Aorta (tissue), 5 donors: Measurements from ENCODE around the gene SYTL5. TPM values are rescaled to one million over a fixed set of nuclear protein-coding genes. Genes with fewer than 3 reads are reported as not detected.
"Not testable (repeated sequence)": the region's sequence is repeated elsewhere in the genome, so short reads cannot be mapped to it uniquely, and the experiment has no call there.

ENCODE experiments used
- ATAC-seq: fragments of 200-7000 bp; cut with Tn5 transposase; one replicate; pipeline ENCODE4 v1.9.1; 2022; ENCODE audit warnings: moderate library complexity; ENCODE audit not compliant: low FRiP score
- DNase-seq, 2 donors: peaks; one replicate each; pipeline ENCODE4 v3.0.0-alpha.2; 2020
- H3K27ac ChIP-seq, 2 donors: one replicate each; pipeline ENCODE4 v1.5.1; 2013; ENCODE audit warnings: low read length in 2 of 2, mild to moderate bottlenecking in 2 of 2, moderate library complexity in 2 of 2, control low read depth in 1 of 2, inconsistent platforms in 1 of 2, low read depth in 1 of 2
- H3K27me3 ChIP-seq, 2 donors: one replicate each; pipeline ENCODE4 v1.6.1; 2013; ENCODE audit warnings: control low read depth in 1 of 2, low read length in 1 of 2, mild to moderate bottlenecking in 1 of 2, moderate library complexity in 1 of 2; ENCODE audit not compliant: insufficient read depth in 2 of 2, control insufficient read depth in 1 of 2
- H3K36me3 ChIP-seq, 2 donors: one replicate each; pipeline ENCODE4 v1.6.1; 2013; ENCODE audit warnings: control low read depth in 1 of 2, low read length in 1 of 2, mild to moderate bottlenecking in 1 of 2; ENCODE audit not compliant: insufficient read depth in 2 of 2, control insufficient read depth in 1 of 2
- H3K4me1 ChIP-seq, 2 donors: one replicate each; pipeline ENCODE4 v1.6.1; 2013; ENCODE audit warnings: low read length in 2 of 2, control low read depth in 1 of 2, mild to moderate bottlenecking in 1 of 2, moderate library complexity in 1 of 2; ENCODE audit not compliant: insufficient read depth in 2 of 2, control insufficient read depth in 1 of 2
- H3K4me3 ChIP-seq, 2 donors: one replicate each; pipeline ENCODE4 v1.5.1; 2013; ENCODE audit warnings: low read length in 2 of 2, control low read depth in 1 of 2, mild to moderate bottlenecking in 1 of 2
- H3K9me3 ChIP-seq: one replicate; pipeline ENCODE4 v1.6.1; 2013; ENCODE audit warnings: mild to moderate bottlenecking, low read length; ENCODE audit not compliant: control insufficient read depth
- WGBS, 2 donors: extraction: QIAGEN DNeasy Blood & Tissue Kit; methylation state at CpG; one replicate each; pipeline ENCODE4 v1.1.7; 2013; 5-methylcytosine and 5-hydroxymethylcytosine counted together
- intact Hi-C, 2 donors: fragments of 100-400 bp; cut with DNase I; formaldehyde crosslinking; loops; one replicate each; pipeline versions ENCODE4 v1.14.2 to v1.15.0; 2022
- polyA plus RNA-seq, 2 donors: library from polyadenylated mRNA; stranded (reverse); fragments of 200-250 nt; gene quantifications; one replicate each; pipeline ENCODE4 v1.2.3, GENCODE V29; 2013
- total RNA-seq, 2 donors: library from RNA; stranded (reverse); fragmentation: NEBNext Ultra II Directional; extraction: Animal tissue kit (Norgen Biotek cat#: 25700); gene quantifications; one replicate each; pipeline ENCODE4 v1.2.1, GENCODE V29; 2021
- donor health status: healthy with polysubstance abuse.
- donor health status: Bipolar disorder and iron deficiency.
- donor health status: DM: no; HTN: no; CAD: no.
- donor health status: DM: no; HTN: no; CAD: no.
- donor health status: DM: yes; HTN: yes; CAD: no.

The SYTL5 gene
- total and polyA plus RNA-seq, 4 donors = 0.18 to 1.8 TPM; not detected in 2

DNA sequence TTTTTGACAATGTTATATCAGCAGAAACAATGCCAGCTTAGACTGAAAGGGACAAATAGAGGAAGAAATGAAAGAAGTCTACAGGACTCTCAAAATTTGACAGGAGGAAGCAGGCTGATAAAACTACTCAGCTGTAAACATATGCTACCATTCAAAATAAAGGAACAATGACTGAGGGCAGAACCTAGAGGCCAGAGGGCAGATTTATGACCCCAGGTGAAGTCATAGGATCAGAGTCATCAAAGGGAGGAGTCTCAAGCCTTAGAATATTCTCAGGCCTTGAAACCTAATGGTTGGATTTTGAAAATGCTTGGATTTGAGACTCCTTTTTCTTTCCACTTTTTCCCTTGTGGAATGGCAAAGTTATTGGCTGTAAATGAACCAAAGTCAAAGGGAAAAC lies 17.0 kb upstream of the SYTL5 start:
- H3K9me3 ChIP-seq = no peaks in the 10 kb centered on the region
- no peaks in the 10 kb centered on the region for H3K4me1 ChIP-seq
- no peak for DNase-seq
- H3K36me3 ChIP-seq = no peaks in the 10 kb centered on the region
- H3K4me3 ChIP-seq = no peak overlapping the region
- no peak for ATAC-seq
- no peaks in the 10 kb centered on the region for H3K27me3 ChIP-seq
- intact Hi-C loops = no loop called here
- no peak overlapping the region for H3K27ac ChIP-seq

DNA sequence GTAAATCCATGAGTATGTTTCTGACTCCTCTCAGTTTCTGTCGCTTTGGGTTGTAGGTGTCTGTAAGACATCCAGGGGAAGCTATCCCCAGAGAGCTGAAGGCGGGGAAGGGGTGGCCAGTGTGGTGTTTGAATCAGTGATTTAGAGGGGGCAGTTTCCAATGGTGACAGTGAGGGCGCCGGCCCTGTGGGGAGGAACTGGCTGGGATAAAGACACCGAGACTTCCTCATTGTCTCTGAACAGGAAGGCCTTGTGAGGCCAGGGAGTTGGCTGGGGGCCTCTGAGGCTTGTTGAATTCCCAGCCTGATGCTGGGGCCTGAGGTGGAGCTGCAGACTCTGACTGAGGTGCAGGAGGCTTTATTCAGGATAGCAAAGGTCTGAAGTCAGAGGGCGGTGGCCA lies 15.1 kb upstream of the SYTL5 start:
- H3K27me3 ChIP-seq, H3K36me3 ChIP-seq, H3K4me3 ChIP-seq, H3K4me1 ChIP-seq, ATAC-seq, H3K9me3 ChIP-seq, H3K27ac ChIP-seq, intact Hi-C loops, DNase-seq: not testable (repeated sequence)
- WGBS, 2 donors = 70 to 90% methylated on average over 6 of the region's 6 CpGs

DNA sequence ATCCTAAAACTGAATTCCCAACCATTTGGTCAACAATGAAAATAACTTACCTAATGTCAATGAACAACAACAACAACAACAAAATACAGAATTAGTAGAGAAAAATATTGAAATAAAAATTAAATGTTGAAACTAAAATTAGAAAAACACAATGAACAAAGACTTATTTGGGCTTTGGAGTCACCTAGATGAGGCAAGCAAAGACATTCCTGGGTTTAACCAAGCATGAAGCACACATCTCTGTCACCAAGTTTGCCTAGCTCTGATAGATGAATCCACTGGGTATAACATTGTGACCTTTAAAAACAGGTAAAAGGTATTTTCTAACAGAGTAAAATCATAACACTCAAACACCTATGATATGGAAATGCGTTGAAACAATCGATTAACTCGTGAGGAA lies 13.2 kb upstream of the SYTL5 start:
- no peaks in the 10 kb centered on the region for H3K9me3 ChIP-seq
- 92 to 99% methylated on average over 3 of the region's 3 CpGs for WGBS, 2 donors
- no peak for ATAC-seq
- no peak overlapping the region for H3K27ac ChIP-seq
- H3K4me3 ChIP-seq = no peak overlapping the region
- intact Hi-C loops = no loop called here
- H3K36me3 ChIP-seq = no peaks in the 10 kb centered on the region
- DNase-seq = no peak
- H3K27me3 ChIP-seq = no peaks in the 10 kb centered on the region
- no peaks in the 10 kb centered on the region for H3K4me1 ChIP-seq

DNA sequence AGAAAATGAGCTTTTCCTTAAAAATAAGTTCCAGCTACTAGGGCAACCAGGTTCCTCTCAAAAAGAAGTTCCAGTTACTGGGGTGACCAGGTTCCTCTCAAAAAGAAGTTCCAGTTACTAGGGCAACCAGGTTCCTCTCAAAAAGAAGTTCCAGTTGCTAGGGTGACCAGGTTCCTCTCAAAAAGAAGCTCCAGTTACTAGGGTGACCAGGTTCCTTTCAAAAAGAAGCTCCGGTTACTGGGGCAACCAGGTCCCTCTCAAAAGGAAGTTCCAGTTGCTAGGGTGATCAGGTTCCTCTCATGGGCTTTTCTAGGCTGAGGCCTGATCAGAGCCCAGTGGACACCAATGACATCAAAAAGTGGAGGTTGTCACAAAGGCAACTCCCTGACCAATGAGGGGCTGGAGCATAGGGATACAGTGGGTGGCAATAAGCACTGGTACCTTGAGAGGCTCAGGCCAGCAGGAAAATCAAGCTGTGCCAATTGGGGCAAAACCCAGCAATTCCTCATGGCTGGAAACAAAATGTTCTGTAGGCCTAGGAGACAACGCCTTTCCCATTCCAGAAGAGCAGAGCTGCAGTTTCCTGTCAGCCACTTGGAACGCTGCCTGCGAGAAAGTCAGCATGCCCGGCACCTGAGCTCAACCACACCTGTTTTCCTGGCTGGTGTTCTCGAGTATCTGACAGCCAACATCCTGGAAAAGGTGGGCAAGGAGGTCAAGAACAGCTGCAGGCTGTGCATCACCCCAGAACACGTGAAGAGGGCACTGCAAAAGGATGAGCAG lies 12.3 kb upstream of the SYTL5 start:
- Histone ChIP-seq H3K4me1 (no peaks in the 10 kb centered on the region), H3K9me3 (no peaks in the 10 kb centered on the region), H3K4me3 (no peak overlapping the region), H3K27me3 (no peaks in the 10 kb centered on the region), H3K27ac (no peak overlapping the region), H3K36me3 (no peaks in the 10 kb centered on the region)
- intact Hi-C loops = no loop called here
- ATAC-seq (no peak), DNase-seq (no peak)
- 76 to 79% methylated on average over 7 of the region's 7 CpGs for WGBS, 2 donors

DNA sequence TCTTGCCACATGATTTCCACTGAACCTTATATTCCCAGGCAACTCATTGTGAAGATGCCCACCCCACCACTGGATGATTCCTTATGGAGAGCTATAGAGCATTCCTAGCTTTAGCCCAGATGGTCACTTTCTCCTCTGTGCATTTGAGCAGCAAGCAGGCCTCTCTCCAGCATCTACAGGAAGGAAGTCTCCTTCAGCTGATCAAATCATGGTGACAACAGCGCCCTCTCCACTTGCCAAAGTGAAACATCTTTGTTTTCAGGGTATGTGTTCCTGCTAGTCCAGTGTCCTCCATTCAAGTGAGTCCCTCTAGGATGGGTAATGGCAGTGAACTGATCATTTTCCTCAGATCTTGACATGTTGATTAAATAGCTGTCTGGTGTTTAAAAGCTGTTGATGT lies 10.9 kb upstream of the SYTL5 start:
- no peak for DNase-seq
- no peaks in the 10 kb centered on the region for H3K27me3 ChIP-seq
- intact Hi-C loops = no loop called here
- no peaks in the 10 kb centered on the region for H3K9me3 ChIP-seq
- H3K4me3 ChIP-seq = no peak overlapping the region
- H3K4me1 ChIP-seq = no peaks in the 10 kb centered on the region
- H3K27ac ChIP-seq = no peak overlapping the region
- ATAC-seq = no peak
- 67 to 95% methylated on average over 1 of the region's 1 CpG for WGBS, 2 donors
- H3K36me3 ChIP-seq = no peaks in the 10 kb centered on the region

DNA sequence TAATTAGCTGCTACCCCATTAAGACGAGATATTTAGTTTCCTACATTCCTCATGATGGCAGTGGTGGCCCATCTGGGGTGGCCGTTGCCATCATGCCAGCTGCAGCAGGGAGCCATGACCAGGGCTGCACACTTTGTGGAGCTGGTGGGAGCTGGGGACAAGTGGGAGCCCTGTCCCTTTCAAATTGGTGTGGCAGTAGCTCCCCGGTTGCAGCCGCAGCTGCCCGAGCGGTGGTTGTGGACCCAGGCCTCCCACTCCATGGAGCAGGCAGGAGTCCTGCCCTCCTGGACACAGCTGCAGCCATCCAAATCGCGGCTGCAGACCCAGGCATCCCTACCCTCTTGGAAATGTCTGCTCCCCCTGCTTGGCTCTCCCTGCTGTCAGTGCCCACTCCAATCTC lies 9.3 kb upstream of the SYTL5 start:
- no peaks in the 10 kb centered on the region for H3K27me3 ChIP-seq
- 86 to 94% methylated on average over 8 of the region's 8 CpGs for WGBS, 2 donors
- no peaks in the 10 kb centered on the region for H3K9me3 ChIP-seq
- no peak for DNase-seq
- no peaks in the 10 kb centered on the region for H3K4me1 ChIP-seq
- no peak overlapping the region for H3K27ac ChIP-seq
- ATAC-seq = no peak
- intact Hi-C loops = no loop called here
- H3K4me3 ChIP-seq = no peak overlapping the region
- no peaks in the 10 kb centered on the region for H3K36me3 ChIP-seq

DNA sequence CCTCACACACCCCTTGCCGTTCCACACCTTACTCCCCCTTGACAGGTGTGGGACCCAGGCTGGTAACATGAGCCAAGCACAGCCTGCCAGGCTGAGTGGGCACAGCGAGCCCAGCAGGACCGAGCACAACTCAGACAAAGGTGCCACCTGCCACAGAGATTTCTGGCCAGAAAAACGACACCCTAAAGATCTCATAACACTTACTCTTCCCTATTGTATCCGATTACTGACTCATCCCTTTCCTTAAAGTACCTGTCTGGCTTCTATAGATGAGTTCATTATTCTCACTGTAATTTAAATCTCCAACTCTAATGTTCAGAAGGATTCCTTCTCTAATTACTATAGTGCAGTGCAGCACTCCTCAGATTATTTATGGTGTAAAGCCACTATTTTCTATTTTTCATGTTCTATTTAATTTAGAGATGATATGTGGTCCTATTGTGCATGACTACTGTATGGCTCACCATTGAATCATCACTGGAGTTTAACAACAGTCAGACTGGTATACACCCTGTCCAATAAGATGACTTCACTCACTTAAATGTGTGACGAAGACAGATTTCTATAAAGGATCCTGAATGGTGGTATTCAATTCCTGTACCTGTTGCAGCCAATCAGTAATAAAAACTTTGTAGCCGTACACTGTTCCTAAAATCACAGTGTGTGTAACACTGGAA lies 7.6 kb upstream of the SYTL5 start:
- Histone ChIP-seq H3K27me3 (no peaks in the 10 kb centered on the region), H3K4me3 (no peak overlapping the region), H3K36me3 (no peaks in the 10 kb centered on the region), H3K4me1 (no peaks in the 10 kb centered on the region), H3K27ac (no peak overlapping the region), H3K9me3 (no peaks in the 10 kb centered on the region)
- no peak for ATAC-seq
- intact Hi-C loops = no loop called here
- WGBS, 2 donors = 64 to 80% methylated on average over 7 of the region's 7 CpGs
- no peak for DNase-seq

DNA sequence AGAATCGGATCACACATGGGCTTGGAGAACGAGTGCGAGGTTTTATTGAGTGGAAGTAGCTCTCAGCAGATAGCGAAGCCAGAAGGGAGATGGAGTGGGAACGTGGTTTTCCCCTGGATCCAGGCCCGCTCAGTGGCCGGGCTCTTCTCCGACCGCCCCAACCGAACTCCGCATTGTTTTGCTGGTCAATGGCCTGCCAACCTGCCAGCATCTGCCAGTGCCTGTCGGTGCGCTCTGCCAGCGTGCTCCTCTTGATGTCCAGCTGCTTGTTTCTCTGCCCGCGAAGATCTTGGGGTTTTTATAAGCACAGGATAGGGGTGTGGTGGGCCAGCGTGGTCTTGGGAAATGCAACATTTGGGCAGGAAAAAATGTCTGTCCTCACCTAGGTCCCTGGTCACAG lies 5.6 kb upstream of the SYTL5 start:
- H3K36me3 ChIP-seq = no peaks in the 10 kb centered on the region
- H3K9me3 ChIP-seq = no peaks in the 10 kb centered on the region
- ATAC-seq (no peak), DNase-seq (no peak)
- H3K27ac ChIP-seq = no peak overlapping the region
- no peak overlapping the region for H3K4me3 ChIP-seq
- no peaks in the 10 kb centered on the region for H3K4me1 ChIP-seq
- 87 to 97% methylated on average over 17 of the region's 17 CpGs for WGBS, 2 donors
- intact Hi-C loops = no loop called here
- H3K27me3 ChIP-seq = no peaks in the 10 kb centered on the region

DNA sequence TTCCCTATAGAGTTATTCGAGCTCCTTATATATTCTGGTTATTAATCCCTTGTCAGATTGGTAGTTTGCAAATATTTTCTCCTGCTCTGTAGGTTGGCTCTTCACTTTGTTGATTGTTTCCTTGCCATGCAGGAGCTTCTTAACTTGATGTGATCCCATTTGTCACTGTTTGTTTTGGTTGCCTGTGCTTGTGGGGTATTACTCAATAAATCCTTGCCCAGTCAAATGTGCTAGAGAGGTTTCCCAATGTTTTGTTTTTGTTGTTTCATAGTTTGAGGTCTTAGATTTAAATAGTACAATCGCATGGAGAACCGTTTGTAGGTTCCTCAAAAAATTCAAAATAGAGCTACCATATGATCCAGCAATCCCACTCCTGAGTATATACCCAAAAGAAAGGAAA lies 2.3 kb upstream of the SYTL5 start:
- H3K27ac ChIP-seq = no peak overlapping the region
- intact Hi-C loops = no loop called here
- DNase-seq = no peak
- no peaks in the 10 kb centered on the region for H3K36me3 ChIP-seq
- H3K27me3 ChIP-seq = no peaks in the 10 kb centered on the region
- no peaks in the 10 kb centered on the region for H3K9me3 ChIP-seq
- no peak for ATAC-seq
- 61 to 78% methylated on average over 3 of the region's 3 CpGs for WGBS, 2 donors
- H3K4me1 ChIP-seq = no peaks in the 10 kb centered on the region
- no peak overlapping the region for H3K4me3 ChIP-seq
